Muscle of leg (tissue), 11 donors: ENCODE measurements around the gene ANAPC13. TPM values are rescaled to one million over a fixed set of nuclear protein-coding genes. Genes with fewer than 3 reads are reported as not detected.

ENCODE experiments used
- DNase-seq: peaks from one replicate; pipeline ENCODE4 v3.0.0; 2013
- H3K27ac ChIP-seq: one replicate; pipeline ENCODE4 v1.5.1; 2013; ENCODE audit warnings: mild to moderate bottlenecking, low read length, control low read depth
- H3K27me3 ChIP-seq: one replicate; pipeline ENCODE4 v1.6.1; 2013; ENCODE audit warnings: low read length; ENCODE audit not compliant: control insufficient read depth, insufficient read depth
- H3K36me3 ChIP-seq: one replicate; pipeline ENCODE4 v1.6.1; 2013; ENCODE audit warnings: low read length; ENCODE audit not compliant: control insufficient read depth, insufficient read depth
- H3K4me1 ChIP-seq: one replicate; pipeline ENCODE4 v1.6.1; 2013; ENCODE audit warnings: low read length; ENCODE audit not compliant: control insufficient read depth, insufficient read depth
- H3K4me3 ChIP-seq: one replicate; pipeline ENCODE4 v1.5.1; 2013; ENCODE audit warnings: low read length, control low read depth
- H3K9me3 ChIP-seq: replicated peaks from 2 replicates; pipeline ENCODE4 v1.6.1; 2013; ENCODE audit warnings: low read depth, low read length; ENCODE audit not compliant: control insufficient read depth
- WGBS: methylation state at CpG from one replicate; pipeline ENCODE4 v1.1.5; 2013; ENCODE audit warnings: missing lambda C conversion rate; ENCODE audit not compliant: insufficient coverage; 5-methylcytosine and 5-hydroxymethylcytosine counted together
- polyA plus RNA-seq, 8 donors: library from polyadenylated mRNA; unstranded; fragments of 120-200 nt; gene quantifications; one replicate each; pipeline versions ENCODE4 v1.2.1 to v1.2.3, GENCODE V29; 2013; ENCODE audit warnings: inconsistent platforms in 1 of 8, low replicate concordance in 1 of 8; ENCODE audit not compliant: insufficient read length in 8 of 8, insufficient read depth in 1 of 8
- total RNA-seq: library from RNA; stranded (reverse); fragments of 120-200 nt; gene quantifications from one replicate; pipeline ENCODE4 v1.2.4, GENCODE V29; 2013

Gene ANAPC13
- total and polyA plus RNA-seq, 9 donors, result 58.3 to 91.3 (median 63.2) TPM

GRCh38 chr3:134460965-134461364 lies 24.8 kb downstream of the ANAPC13 start:
- no peaks in the 10 kb centered on the region for H3K36me3 ChIP-seq

GRCh38 chr3:134459562-134459961 lies 26.2 kb downstream of the ANAPC13 start:
- Histone ChIP-seq H3K27ac (no peak overlapping the region), H3K4me3 (no peak overlapping the region), H3K27me3 (no peaks in the 10 kb centered on the region), H3K9me3 (no peaks in the 10 kb centered on the region), H3K36me3 (no peaks in the 10 kb centered on the region), H3K4me1 (peaks cover 25% of the 10 kb centered on the region)
- WGBS, result no CpG with 5 or more reads among the region's 4 CpGs
- no peak for DNase-seq

More at GRCh38 chr3:134460965-134461364, 24.8 kb downstream of the ANAPC13 start:
- Histone ChIP-seq H3K4me3 (no peak overlapping the region), H3K27me3 (no peaks in the 10 kb centered on the region), H3K9me3 (no peaks in the 10 kb centered on the region), H3K27ac (peak overlapping the region; percentile 14), H3K4me1 (peaks cover 35% of the 10 kb centered on the region)
- no CpG with 5 or more reads among the region's 2 CpGs for WGBS
- DNase-seq, result no peak

GRCh38 chr3:134458406-134458945 lies 27.3 kb downstream of the ANAPC13 start:
- H3K9me3 ChIP-seq, result no peaks in the 10 kb centered on the region
- H3K36me3 ChIP-seq, result no peaks in the 10 kb centered on the region
- peaks cover 14% of the 10 kb centered on the region for H3K4me1 ChIP-seq
- H3K27ac ChIP-seq, result no peak overlapping the region
- no peak overlapping the region for H3K4me3 ChIP-seq
- WGBS, result 62% methylated on average over 8 of the region's 10 CpGs
- no peak for DNase-seq
- H3K27me3 ChIP-seq, result no peaks in the 10 kb centered on the region

- H3K27ac ChIP-seq, result no peak overlapping the region
- H3K4me1 ChIP-seq, result peaks cover 6% of the 10 kb centered on the region
- 79% methylated on average over 6 of the region's 9 CpGs for WGBS
- no peaks in the 10 kb centered on the region for H3K27me3 ChIP-seq
- no peak overlapping the region for H3K4me3 ChIP-seq
- no peak for DNase-seq
- no peaks in the 10 kb centered on the region for H3K9me3 ChIP-seq
- H3K36me3 ChIP-seq, result no peaks in the 10 kb centered on the region
These were observed 28.3 kb downstream of the ANAPC13 start for GRCh38 chr3:134457376-134458074.

- no peaks in the 10 kb centered on the region for H3K36me3 ChIP-seq
- H3K27ac ChIP-seq, result no peak overlapping the region
- WGBS, result 59% methylated on average over 5 of the region's 6 CpGs
- H3K4me1 ChIP-seq, result peaks cover 8% of the 10 kb centered on the region
- no peak overlapping the region for H3K4me3 ChIP-seq
- H3K9me3 ChIP-seq, result no peaks in the 10 kb centered on the region
- H3K27me3 ChIP-seq, result no peaks in the 10 kb centered on the region
- no peak for DNase-seq
These were observed 32.2 kb downstream of the ANAPC13 start for GRCh38 chr3:134453631-134454030.

GRCh38 chr3:134449951-134450350 lies 35.8 kb downstream of the ANAPC13 start:
- Histone ChIP-seq H3K9me3 (peaks cover 6% of the 10 kb centered on the region), H3K27ac (no peak overlapping the region), H3K4me3 (no peak overlapping the region), H3K27me3 (no peaks in the 10 kb centered on the region), H3K4me1 (peaks cover 18% of the 10 kb centered on the region), H3K36me3 (no peaks in the 10 kb centered on the region)
- 50% methylated on average over 2 of the region's 3 CpGs for WGBS
- no peak for DNase-seq

- Histone ChIP-seq H3K27me3 (no peaks in the 10 kb centered on the region), H3K36me3 (no peaks in the 10 kb centered on the region), H3K9me3 (peaks cover 6% of the 10 kb centered on the region), H3K4me3 (no peak overlapping the region), H3K27ac (no peak overlapping the region), H3K4me1 (peaks cover 18% of the 10 kb centered on the region)
- peak; percentile 43 for DNase-seq
- WGBS, result 69% methylated on average over 2 of the region's 2 CpGs
These were observed 36.5 kb downstream of the ANAPC13 start for GRCh38 chr3:134449277-134449676.

GRCh38 chr3:134448664-134449063 lies 37.1 kb downstream of the ANAPC13 start:
- Histone ChIP-seq H3K9me3 (peaks cover 6% of the 10 kb centered on the region), H3K4me3 (no peak overlapping the region), H3K4me1 (peaks cover 18% of the 10 kb centered on the region), H3K36me3 (no peaks in the 10 kb centered on the region), H3K27ac (no peak overlapping the region), H3K27me3 (no peaks in the 10 kb centered on the region)
- WGBS, result no CpG with 5 or more reads among the region's 5 CpGs
- no peak for DNase-seq

- H3K27ac ChIP-seq, result no peak overlapping the region
- H3K36me3 ChIP-seq, result no peaks in the 10 kb centered on the region
- DNase-seq, result no peak
- no peaks in the 10 kb centered on the region for H3K27me3 ChIP-seq
- 85% methylated on average over 1 of the region's 1 CpG for WGBS
- H3K4me1 ChIP-seq, result peaks cover 18% of the 10 kb centered on the region
- H3K4me3 ChIP-seq, result no peak overlapping the region
- peaks cover 6% of the 10 kb centered on the region for H3K9me3 ChIP-seq
These were observed 38.4 kb downstream of the ANAPC13 start for GRCh38 chr3:134447351-134447750.

GRCh38 chr3:134446800-134447199 lies 39.0 kb downstream of the ANAPC13 start:
- no peaks in the 10 kb centered on the region for H3K27me3 ChIP-seq
- DNase-seq, result no peak
- WGBS, result 66% methylated on average over 3 of the region's 3 CpGs
- no peak overlapping the region for H3K4me3 ChIP-seq
- peaks cover 18% of the 10 kb centered on the region for H3K4me1 ChIP-seq
- peaks cover 6% of the 10 kb centered on the region for H3K9me3 ChIP-seq
- no peak overlapping the region for H3K27ac ChIP-seq
- H3K36me3 ChIP-seq, result no peaks in the 10 kb centered on the region
